Measurements from ENCODE around the gene P2RX5.
"Not testable (repeated sequence)": the region's sequence is repeated elsewhere in the genome, so short reads cannot be mapped to it uniquely, and the experiment has no call there.

Gene P2RX5

GRCh38 chr17:3715296-3715695 is 19.3 kb upstream of the P2RX5 start:
- no peak overlapping the region for H3K27ac ChIP-seq
- DNase-seq (ENCODE audit: low read depth, low spot score), result no peak

- no peak overlapping the region for H3K27ac ChIP-seq
- DNase-seq (ENCODE audit: low read depth, low spot score), result no peak
Observed at GRCh38 chr17:3712811-3713463, 17.0 kb upstream of the P2RX5 start.

GRCh38 chr17:3710951-3711383 is 15.0 kb upstream of the P2RX5 start:
- DNase-seq (ENCODE audit: low read depth, low spot score), result no peak
- no peak overlapping the region for H3K27ac ChIP-seq

GRCh38 chr17:3708366-3708765 is 12.4 kb upstream of the P2RX5 start:
- no peak overlapping the region for H3K27ac ChIP-seq
- DNase-seq (ENCODE audit: low read depth, low spot score), result no peak

GRCh38 chr17:3705718-3705984 is 9.7 kb upstream of the P2RX5 start:
- not testable (repeated sequence) for H3K27ac ChIP-seq; DNase-seq (ENCODE audit: low read depth, low spot score)

GRCh38 chr17:3704931-3705717 is 9.2 kb upstream of the P2RX5 start:
- no peak overlapping the region for H3K27ac ChIP-seq
- no peak for DNase-seq (ENCODE audit: low read depth, low spot score)

DNA sequence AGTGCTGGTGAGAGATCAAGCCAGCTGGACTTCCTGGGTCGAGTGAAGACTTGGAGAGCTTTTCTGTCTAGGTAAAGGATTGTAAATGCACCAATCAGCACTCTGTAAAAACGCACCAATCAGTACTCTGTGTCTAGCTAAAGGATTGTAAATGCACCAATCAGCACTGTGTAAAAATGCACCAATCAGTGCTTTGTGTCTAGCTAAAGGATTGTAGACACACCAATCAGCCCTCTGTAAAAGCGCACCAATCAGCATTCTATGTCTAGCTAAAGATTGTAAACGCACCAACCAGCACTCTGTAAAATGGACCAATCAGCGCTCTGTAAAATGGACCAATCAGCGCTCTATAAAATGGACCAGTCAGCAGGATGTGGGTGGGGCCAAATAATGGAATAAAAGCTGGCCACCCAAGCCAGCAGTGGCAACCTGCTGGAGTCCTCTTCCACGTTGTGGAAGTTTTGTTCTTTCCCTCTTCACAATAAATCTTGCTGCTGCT is 6.1 kb upstream of the P2RX5 start:
- not testable (repeated sequence) for H3K27ac ChIP-seq; DNase-seq (ENCODE audit: low read depth, low spot score)

DNA sequence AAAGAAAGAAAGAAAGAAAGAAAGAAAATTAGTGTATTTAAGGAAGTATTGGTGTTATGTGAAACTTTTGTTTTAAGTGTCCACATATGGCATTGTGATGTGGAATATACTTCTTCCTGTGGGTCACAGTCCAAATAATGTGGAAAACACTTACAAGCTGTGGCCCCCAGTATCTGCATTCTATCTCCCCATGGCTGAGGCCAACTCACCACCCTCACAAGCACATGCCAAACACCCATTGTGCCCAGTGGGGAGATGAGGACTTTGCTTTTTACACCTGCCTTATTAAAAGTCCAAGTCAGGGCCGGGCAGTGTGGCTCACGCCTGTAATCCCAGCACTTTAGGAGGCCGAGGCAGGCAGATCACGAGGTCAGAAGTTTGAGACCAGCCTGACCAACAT is 4.0 kb upstream of the P2RX5 start:
- DNase-seq (ENCODE audit: low read depth, low spot score), result no peak
- H3K27ac ChIP-seq, result no peak overlapping the region

DNA sequence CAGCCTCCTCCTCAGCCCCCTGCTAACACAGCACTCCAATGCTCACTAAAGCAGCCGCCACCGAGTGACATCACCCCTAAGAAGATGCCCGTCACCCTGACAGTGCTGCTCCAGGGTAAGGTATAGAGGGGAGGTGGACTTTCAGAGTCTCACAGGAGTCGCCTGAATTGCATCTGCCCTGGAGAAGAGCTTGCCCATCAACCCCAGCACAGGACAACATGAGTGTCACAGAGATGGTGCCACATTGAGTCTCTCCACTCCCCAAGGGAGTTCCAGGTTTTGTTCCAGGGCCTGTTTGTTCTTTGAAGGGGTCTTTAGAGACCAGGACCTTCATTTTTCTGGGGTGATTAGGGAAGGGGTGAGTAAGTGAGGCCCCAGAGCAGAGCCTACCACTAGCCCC is 2.2 kb upstream of the P2RX5 start:
- H3K27ac ChIP-seq, result no peak overlapping the region
- DNase-seq (ENCODE audit: low read depth, low spot score), result no peak

- H3K27ac ChIP-seq, result no peak overlapping the region
- no peak for DNase-seq (ENCODE audit: low read depth, low spot score)
Observed at GRCh38 chr17:3697103-3697476, 1.1 kb upstream of the P2RX5 start.

GRCh38 chr17:3695129-3695722 is 729 bp downstream of the P2RX5 start:
- H3K27ac ChIP-seq, result no peak overlapping the region
- DNase-seq (ENCODE audit: low read depth, low spot score), result no peak

GRCh38 chr17:3693829-3694231 is 2.1 kb downstream of the P2RX5 start:
- DNase-seq (ENCODE audit: low read depth, low spot score), result no peak
- no peak overlapping the region for H3K27ac ChIP-seq

DNA sequence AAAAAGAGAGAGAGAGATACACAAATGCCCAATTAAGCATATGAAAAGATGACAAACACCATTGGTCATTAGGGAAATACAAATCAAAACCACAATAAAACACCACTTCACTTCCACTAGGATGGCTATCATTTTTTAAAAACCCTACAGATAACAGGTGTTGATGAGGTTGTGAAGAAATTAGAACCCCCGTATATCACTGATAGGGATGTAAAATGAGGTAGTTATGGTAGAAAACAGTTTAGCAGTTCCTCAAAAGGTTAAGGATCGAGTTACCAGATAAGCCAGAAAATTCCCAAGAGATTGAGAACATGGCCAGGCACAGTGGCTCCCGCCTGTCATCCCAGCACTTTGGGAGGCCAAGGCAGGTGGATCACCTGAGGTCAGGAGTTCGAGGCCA is 2.8 kb downstream of the P2RX5 start:
- no peak for DNase-seq (ENCODE audit: low read depth, low spot score)
- H3K27ac ChIP-seq, result no peak overlapping the region

- DNase-seq (ENCODE audit: low read depth, low spot score), result no peak
- no peak overlapping the region for H3K27ac ChIP-seq
Observed at GRCh38 chr17:3692346-3692745, 3.6 kb downstream of the P2RX5 start.

GRCh38 chr17:3691617-3692067 is 4.3 kb downstream of the P2RX5 start:
- H3K27ac ChIP-seq, result no peak overlapping the region
- no peak for DNase-seq (ENCODE audit: low read depth, low spot score)

DNA sequence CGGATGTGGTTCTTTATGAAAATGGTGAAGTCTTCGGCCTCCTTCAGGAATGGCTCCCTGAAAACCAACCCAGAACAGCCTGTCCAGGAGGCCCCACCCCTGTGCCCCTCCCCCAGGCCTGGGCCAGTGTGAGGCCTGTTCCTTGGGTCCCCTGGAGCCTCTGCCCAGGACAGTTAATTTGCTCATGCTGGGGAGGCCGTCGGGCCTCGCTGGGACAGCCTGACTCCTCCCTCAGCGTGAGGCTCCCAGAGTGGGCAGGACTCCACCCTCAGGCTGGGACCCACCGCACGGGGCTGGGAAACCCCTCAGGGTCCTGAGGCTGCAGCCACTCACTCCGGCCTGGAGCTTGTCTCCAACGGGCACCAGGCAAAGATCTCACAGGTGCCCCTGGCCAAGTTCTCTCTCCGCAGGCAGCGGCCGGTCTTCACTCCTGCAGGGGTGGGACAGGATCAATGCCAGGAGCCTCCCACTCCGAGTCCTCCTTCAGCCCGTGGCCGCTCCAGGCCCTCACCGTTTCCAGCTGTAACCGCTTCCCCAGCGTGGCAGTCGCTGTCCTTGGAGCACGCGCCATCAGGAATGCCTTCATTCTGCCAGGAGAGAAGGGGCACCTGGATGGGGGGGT is 5.8 kb downstream of the P2RX5 start:
- no peak for DNase-seq (ENCODE audit: low read depth, low spot score)
- no peak overlapping the region for H3K27ac ChIP-seq

- DNase-seq (ENCODE audit: low read depth, low spot score), result no peak
- no peak overlapping the region for H3K27ac ChIP-seq
Observed at GRCh38 chr17:3689262-3690093, 6.5 kb downstream of the P2RX5 start.

- H3K27ac ChIP-seq, result no peak overlapping the region
- no peak for DNase-seq (ENCODE audit: low read depth, low spot score)
Observed at GRCh38 chr17:3688852-3689261, 7.1 kb downstream of the P2RX5 start.

- DNase-seq (ENCODE audit: low read depth, low spot score), result no peak
- no peak overlapping the region for H3K27ac ChIP-seq
Observed at GRCh38 chr17:3688027-3688553, 7.9 kb downstream of the P2RX5 start.

- no peak for DNase-seq (ENCODE audit: low read depth, low spot score)
- no peak overlapping the region for H3K27ac ChIP-seq
Observed at GRCh38 chr17:3685174-3685573, 10.8 kb downstream of the P2RX5 start.

Measured in epithelial cell of prostate (primary cell).